GM21786 (cell line): ENCODE data around the gene SLC22A31.

Source experiments
- ATAC-seq: cut with Tn5 transposase; IDR thresholded peaks from one replicate; pipeline ENCODE4 v1.9.1; 2021; ENCODE audit not compliant: unreplicated experiment

SLC22A31 gene

DNA sequence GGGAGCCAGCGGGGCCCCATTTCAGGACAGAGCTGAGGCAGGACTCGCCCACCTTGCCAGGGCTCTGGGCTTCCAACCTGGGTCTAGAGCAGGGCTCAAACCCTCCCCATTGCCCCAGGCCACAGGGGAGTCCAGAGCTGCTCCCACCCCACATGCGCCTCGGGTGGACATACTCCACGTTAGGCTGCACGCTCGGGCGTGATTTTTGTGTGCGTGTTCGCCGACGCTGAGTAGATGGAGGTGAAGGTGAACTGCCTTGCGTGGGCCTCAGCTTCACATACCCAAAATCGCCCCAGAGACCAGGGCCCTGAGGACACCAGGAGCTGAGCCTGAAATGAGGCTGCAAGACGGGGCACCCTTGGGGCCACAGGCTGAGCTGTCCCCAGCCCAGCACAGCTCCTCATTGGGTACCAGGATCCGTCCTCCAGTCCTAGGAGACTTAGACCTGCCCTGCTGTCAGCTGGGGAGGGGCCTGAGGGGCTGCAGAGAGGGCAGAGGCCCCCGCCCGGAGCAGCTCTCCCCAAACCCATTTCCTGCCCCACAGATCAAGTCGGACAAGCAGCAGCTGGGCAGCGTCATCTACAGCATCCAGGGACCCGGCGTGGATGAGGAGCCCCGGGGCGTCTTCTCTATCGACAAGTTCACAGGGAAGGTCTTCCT lies 20.6 kb downstream of the SLC22A31 start:
- no peak for ATAC-seq

DNA sequence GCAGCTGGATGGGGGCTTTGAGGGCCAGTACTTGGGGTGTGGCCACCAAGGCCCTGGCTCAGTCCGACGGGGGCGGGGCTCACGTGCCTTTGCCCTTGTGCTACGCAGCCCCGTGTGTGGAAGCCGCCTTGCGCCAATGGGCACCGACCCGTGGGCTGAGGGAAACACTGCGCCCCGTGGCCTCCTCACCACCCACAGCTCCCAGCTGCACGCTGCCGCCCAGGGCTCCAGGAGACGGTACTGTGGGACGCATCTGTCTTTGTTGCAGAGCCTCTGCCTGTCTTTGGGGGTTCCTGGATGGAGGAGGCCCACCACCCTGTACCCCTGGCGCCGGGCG lies 21.2 kb downstream of the SLC22A31 start:
- no peak for ATAC-seq

DNA sequence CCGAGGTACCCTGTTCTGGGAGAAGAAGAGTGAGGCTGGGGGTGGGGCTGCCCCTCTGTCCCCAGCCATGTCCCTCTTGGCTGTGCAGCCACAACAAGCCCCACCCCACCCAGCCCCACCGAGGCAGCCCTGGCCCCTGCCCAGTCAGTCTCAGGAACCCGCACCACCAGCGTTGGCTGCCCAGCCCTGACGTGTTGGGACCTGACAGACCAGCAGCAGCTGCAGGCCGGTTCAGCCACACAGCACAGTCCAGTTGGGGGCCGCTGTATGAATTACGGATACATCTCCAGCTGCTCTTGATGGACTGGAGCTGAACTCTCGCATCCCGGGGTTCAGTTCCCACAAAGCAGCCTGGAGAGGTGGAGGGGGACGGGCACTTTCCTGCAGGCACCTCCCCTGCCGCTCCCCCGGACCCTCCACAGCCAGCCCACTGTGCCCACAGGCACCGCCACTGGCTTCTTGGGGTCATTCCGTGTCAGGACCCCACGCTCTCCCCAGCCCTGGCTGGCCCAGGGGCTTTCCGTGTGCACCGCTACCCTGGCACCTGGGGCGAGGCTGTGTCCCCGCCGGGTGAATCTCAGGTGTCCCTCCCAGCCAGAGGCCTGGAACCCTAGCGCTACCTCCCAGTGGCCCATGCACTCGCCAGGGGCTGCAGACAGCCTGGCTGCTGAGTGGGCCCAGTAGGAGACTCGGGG lies 21.7 kb downstream of the SLC22A31 start:
- no peak for ATAC-seq

DNA sequence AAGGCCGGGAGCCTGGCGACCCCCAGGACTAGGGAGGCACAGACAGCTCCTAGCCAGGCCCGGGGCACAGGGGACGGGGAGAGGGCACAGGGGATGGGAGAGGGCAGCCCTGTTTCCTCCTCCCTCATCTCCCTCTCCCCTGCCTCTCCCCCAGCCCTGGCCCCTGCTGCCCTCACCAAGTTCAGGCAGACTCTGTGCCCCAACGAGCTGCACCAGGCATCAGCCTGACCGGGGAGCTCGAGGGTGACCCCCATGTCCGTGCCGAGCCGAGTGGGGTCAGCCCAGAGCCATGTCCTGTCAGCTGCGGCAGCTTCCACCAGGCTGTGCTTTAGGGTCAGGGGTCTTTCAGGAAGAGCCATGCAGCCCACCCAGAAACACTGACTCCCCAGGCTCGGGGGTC lies 22.8 kb downstream of the SLC22A31 start:
- no peak for ATAC-seq

DNA sequence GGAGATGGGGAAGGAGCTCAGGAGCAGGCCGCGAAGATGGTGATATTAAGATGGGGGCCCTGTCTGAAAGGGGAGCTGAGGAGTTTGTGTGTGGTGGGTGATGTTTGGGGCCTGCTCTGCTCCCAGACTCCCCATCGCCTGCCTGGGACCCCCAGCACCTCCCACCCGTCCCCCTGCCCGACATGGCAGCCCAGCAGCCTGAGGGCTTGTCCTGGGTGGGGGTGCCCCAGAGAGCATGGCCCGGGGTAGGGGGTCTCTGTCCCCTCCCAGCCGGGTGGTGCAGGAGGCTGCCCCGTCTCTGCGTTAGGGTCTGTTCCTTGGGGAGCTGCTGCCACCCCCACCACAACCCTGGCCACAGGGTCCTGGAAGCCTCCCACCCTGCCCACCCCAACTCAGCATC lies 23.6 kb downstream of the SLC22A31 start:
- ATAC-seq = no peak

DNA sequence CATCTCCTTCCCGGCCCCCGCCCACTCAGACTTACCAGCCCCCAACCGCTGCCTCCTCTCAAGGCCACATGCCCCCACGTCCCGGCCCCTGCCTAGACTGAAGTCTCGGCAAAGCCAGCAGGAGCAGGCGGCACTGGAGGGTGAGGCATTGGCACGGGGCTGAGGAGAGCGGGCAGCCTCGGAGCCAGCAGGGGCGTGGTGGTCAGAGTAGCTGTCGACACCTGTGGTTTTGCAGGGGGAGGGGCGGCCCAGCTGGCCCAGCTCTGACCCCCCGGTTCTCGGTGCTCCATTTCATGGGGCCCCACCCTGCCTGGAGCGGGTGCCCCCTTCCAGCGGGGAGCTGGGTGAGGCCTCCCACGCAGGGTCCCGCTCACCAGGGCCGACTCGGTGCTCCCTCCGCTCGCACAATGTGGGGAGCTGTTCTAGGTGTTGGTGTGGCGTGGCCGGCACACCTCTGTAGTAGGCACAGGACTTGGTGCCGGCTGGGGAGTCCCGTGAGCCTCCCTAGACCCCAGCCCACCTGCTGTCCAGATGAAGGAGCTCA lies 24.1 kb downstream of the SLC22A31 start:
- ATAC-seq = no peak

DNA sequence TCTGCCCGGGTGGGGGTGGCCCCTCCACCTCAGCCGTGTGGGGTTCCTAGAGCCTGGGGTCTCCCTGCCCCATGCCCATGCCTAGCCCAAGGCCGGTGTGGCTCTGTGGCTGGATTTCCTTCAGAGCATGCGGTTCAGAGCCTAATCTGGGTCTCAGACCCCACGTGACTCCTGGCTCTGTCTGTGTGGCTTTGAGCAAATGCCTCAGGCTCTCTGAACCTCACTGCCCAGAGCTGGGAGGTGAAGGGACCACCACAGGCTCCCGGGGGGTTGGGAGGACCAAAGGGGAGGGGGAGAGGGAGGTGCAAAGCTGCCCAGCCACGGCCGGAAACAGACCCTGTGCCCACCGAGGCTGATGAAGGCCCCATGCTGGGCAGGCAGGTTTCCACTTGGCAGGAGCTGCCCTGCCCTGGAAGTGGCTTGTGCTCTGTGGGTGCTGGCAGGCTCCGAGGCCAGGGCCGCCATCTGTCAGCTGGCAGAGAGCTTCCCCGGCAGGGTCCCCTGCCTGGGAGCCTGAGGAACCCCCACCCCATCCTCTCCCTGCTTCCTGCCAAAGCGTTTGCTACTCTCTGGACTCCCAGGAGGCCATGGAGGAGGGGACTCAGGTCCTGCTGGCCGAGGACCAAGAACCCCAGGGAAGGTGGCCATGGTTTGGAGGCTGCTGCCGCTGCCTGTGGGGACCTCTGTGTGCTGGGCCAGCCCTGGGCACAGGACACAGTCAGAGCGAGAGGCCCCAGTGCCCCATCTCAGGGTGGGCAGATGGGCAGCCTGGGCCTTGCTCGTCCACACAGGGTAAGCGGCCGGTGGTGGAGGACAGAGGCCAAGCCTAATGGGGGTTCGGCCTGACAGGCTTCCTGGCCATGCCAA lies 24.8 kb downstream of the SLC22A31 start:
- ATAC-seq = no peak

DNA sequence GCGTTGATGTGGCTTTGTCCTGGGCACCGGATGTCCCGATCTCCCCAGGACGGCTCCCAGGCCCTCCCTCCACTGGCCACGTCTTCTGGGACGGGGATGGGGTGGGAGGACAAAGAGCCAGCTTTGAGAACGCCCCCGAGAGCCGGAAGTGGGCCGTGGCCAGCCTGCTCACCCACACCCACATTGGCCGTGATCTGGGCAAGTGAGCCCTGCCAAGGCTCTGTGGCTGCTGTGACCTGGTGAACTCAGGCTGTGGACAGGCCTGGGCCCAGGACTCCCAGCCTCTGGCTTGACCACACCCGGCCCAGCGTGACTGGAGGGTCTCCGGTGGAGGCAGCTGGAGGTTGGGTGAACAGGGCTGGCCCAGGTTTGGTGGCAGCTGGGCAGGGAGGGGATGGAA lies 25.5 kb downstream of the SLC22A31 start:
- ATAC-seq = no peak

DNA sequence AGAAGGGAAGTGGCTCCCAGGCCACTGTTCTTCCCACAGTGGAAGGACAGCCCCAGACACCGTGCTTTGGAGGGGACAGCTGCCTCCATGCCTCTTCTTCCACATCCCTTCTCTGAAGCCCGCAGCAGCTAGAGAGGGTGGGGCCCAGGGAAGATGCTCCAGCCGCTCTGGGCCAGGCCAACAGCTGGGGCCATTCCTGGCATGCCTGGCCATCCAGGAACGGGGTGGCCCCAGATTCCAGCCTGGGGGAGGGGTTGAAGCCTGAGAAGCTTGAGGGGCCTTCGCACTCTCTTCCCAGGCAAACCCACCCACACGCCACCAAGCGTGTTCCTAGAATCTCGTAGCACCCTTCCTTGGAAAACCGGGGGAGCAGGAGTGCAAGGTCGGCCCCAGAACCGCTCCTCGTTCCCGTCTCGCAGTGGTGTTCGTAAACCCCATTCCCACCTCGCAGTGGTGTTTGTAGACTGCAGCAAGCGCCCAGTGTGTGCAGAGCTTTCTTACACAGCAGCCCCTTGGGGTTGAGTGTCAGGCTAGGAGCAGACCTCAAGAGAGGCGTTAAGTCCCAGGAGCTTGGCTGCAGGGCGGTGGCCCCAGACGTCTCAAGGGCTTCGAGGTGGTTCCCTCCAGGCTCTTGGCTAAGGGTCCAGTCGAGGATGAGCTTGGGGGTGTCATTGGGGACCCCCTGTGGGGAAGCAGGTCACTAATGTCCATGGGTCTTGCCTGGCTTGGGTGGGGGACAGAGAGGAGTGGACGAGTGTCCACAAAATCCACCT lies 26.1 kb downstream of the SLC22A31 start:
- ATAC-seq = no peak

DNA sequence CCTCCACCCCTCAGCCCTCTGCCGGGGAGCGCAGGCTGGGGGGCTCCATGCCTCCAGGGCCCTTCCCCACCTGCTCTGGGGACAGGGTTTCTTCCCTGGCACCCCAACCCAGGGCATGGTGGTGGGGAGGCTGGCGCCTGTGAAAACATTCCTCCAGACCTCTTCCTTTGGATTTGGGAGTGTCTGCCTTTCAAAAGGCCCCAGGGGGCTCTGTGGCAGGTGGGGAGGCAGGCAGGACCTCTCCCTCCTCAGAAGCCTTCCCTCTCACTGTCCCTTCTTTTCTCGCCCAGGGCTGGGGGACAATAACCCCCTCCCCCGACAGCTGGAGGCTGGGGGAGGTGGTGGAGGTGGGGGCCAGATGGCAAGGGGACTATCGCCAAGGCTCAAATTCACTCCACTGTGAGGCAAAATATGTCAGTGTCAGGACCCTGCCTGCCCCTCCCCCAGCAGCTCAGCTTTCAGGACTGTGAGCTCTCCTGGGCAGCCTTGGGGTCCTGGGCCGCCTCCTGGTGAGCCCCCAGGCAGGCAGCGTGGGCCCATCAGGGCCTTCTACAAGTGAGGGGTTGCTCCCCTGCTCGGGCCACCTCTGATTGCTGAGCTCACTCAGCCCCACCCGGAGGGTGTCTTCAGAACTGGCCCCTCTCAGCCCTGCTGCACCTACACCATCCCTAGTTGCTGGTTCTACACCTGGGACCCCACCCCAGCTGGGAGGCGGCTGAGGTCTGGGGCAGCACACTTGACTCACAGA lies 27.0 kb downstream of the SLC22A31 start:
- ATAC-seq = no peak

DNA sequence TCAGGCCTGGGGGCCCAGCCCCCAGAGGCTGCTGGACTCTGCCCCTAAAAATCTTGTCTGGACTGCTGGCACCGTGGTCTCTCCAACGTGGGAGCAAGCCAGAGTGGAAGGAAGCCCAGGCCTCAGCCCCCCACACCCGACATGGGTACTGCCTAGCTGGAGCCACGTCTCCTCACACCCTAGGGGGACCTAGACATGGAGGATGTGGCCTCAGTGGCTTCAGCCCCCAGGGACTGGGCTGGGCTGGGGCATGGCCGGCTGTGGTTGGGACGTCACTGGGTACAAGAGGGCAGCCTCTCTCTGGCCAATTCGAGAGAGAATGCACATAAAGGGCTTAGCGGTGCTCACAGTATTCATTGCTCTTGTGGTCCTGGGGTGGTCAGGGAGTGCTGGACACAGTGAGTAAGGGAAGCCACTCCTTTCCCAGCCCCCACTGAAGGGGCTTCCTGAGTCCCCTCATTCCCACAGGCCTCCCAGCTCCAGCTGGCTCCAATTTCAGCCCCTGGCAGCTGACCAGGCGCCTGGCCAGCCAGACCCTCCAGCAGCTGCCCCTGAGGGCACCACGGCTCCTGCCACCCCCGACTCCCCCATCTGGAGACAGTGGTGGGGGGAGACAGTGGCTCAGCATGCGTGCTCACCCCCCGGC lies 27.7 kb downstream of the SLC22A31 start:
- no peak for ATAC-seq

DNA sequence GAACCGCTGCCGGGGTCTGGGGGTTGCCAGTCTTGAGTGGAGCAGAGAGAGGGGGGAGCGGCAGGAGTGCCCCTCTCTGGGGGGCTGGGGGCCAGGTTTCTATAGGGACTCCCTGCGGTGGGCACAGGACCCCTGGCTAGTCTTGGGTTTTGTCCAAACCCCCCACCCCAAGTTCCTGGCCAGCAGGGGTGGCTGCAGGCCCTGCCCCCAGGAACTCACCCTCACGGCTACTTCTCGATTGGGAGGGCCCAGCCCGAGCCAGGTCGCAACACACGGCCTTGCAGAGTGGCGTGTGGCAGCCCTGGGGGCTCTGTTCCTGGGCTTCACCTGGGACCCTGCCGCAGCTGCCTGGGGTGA lies 28.2 kb downstream of the SLC22A31 start:
- no peak for ATAC-seq

DNA sequence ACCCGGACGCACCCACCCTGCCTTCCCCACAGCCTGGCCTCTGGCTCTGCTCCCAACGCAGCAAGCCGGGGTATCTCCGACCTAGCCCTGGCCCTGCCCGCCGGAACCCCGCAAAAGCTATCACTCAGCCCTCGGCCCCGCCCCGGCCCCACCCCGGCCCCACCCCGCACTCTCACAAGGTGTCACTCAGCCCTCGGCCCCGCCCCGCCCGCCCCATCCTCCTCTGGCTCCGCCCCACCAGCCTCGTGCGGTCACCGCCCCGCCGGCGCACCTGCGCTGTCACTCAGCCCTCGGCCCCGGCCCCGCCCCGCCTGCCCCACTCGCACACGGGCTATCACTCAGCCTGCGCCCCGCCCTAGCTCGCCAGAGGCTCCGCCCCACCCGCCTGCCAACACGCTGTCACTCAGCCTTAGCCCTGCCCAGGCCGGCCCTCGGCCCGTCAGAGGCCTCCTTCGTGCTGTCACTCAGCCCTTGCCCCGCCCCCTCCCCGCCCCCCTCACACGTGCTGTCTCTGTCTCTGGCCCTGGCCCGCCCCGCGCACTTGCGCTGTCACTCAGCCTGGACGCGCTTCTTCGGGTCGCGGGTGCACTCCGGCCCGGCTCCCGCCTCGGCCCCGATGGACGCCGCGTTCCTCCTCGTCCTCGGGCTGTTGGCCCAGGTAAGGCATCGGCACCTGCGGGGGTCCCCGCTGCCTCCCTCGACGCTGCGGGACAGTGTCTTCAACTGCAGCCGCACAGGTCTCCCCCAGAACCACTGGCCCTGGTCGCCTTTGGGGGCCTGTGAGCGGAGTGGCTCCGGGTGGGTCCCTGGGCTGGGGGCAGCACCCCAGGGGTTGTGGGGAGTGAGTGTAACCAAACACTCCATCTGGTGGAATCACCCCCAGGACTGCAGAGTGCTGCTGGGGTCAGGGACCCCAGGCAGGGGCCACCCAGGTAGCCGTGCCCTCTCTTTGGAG lies 28.8 kb downstream of the SLC22A31 start, which contains the start of gene CDH15:
TSS of gene CDH15 (plus strand) at position 533 of the 955 bp plus-strand sequence. CDS start at position 617, 84 bp downstream.
- ATAC-seq = peak; percentile 72

DNA sequence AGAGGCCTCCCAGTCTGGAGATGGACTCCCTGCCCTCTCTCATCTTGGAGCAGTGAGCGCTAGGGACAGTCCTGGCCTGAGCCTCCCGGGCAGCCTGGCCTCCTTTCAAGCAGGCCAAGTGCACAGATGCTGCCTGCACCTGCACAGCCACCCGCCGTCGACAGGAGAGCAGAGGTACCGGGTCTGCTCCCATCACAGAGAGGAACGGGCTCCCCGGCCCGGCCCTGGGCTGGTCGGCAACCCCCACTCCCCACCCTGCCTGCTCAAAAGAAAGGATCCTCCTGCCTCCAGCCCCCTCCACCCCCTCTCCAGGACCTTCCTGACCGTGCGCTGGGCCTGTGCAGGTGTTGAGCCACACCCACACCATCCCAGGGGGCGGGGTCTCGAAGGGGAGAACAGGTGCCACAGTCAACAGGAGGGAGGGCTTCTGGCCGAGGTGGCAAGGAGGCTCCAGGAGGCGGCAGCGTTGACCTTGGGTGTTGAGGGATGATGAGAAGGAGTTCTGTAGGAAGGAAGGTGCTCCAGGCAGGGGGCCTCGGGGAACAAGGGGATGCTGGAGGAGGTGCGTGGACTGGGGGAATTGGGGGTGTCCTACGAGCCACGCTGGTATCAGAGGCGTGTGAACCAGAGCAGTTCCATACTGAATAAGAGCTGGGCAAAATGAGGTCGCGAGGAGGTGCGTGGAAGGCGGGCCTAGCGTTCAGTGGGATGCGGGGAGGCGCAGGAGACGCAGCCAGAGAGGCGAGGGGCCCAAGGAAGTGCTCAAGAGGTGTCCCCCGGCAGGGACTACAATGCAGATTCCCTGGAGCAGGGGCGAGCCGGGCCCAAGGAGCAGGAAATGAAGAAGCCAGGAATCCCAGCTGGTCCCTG lies 29.8 kb downstream of the SLC22A31 start:
- no peak for ATAC-seq

DNA sequence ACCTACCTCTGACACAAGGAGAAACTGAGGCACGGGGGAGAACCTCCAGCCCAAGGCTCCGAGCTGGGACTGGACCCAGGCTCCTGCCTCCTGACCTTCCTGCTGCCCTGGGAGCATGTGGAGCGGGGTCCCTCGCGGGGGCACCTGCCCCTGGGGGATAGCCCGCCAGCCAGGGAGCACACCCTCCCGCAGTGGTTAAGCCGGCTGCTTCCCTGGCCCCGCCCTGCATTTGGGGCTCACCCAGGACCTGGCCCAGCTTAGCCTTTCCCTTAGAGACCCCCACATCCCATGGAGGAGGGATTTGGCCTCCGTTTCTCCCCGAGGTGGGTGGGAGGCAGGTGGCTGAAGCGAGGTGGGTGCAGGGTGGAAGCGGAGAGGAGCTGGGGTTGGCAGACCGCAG lies 30.6 kb downstream of the SLC22A31 start:
- ATAC-seq = no peak

DNA sequence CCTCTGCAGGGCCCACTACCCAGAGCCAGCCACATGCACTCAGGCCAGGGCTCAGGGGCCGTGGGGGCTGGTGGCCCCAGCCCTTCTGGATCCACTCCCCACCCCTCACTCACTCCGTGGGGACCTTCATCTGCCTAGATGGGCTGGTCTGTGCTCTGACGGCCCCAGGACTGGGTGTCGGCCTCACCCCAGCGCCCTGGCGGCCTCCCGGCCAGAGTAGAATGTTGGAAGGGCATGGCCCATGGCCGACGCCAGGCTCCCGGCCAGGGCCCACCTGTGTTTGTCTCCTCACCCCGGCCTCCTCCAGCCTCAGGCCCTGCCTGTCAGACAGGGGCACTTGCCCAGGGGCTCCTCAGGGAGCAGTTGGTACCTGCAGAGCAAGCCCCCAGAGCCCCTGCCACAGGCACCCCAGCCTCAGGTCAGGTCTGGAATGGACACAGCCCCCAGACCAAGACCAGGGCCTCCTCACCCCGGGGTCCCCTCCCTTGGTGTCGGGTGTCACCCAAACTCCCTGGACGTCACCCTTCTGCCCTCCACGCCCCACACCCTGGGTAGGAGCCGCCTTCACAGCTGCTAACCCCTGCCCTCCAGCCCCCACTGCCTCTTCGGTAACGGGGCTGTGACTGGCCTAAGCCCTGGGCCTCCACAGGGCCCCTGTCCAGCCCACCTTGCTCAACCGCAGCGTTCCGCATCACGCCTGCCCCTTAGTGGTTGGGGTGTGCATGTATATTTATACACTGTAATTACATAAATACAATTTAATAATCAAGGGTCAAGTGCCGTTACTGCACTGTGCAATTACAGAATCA lies 31.8 kb downstream of the SLC22A31 start:
- ATAC-seq = no peak

DNA sequence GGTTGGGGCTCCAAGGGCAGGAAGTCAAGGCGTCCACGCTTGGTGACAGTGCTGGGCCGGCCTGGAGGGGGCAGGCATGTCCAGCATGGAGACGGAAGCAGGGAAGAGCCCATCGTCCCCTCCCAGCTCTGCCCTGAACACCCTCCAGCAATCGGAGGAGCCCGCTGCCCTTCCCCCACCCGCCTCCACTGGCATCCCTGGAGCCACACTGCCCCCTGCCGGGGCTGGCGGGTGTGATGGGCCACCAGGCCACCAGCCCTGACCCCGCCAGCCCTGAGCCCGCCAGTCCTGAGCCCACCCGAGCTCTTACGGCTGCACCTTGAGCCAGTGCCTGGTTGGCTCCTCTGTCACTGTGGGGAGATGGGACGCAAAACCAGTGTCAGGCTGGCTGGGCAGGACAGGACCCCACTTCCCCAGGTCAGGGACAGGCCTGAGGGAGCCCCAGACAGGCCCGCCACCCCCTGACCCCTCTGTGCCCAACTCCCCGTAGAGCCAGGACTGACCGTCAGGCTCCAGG lies 32.9 kb downstream of the SLC22A31 start:
- ATAC-seq = no peak
